Activated T-helper 1 cell treated with anti-CD3 and anti-CD28 coated beads, Interleukin-2, amount 50 U/mL, for 16 hours (primary cell): ENCODE results near the gene LMNTD1.

Source experiments
- DNase-seq, 2 donors: peaks; one replicate each; pipeline ENCODE4 v3.0.0-alpha.2; 2020; ENCODE audit warnings: low read depth in 1 of 2, low spot score in 1 of 2

The LMNTD1 gene

GRCh38 chr12:25552681-25553080 is 402 bp downstream of the LMNTD1 start:
- no peak for DNase-seq

DNA sequence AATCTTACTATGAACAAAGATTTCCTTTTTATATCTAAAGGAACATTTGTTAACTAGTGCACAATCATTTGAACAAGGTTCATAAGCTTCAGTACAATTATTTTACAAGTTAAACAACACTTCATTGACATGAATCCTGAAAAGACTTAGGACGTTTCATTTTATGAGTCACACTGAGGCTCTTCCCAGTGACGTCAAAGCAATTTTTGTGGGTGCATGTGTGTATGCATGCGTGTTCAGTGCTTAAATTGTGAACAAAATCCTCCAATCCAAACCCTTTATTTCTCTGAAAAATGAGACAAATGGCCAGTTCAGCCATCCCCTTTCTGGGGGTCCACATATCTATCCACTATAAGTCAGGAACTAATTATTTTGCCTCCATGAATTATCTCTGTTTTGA is 2.9 kb downstream of the LMNTD1 start:
- DNase-seq: no peak

DNA sequence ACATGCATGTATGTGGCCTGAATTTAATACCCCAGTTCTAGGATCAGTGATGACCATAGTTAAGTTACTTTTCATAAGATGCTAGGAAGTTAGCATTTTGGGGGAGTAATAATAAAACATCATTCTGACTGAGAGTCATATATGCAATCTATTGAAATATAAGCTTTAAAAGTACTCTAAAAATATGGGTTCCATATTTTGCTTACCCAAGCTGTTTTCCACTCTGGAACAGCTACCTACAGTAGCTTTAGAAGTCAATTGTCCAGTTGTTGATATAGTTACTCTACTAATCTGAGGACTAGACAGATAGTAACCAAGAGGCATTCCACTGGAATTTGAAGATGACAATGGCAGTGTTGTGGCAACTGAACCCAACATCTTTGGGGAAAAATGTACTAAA is 4.0 kb downstream of the LMNTD1 start:
- DNase-seq: no peak

GRCh38 chr12:25546318-25546717 is 6.8 kb downstream of the LMNTD1 start:
- no peak for DNase-seq

GRCh38 chr12:25533150-25533549 is 19.9 kb downstream of the LMNTD1 start:
- no peak for DNase-seq

DNA sequence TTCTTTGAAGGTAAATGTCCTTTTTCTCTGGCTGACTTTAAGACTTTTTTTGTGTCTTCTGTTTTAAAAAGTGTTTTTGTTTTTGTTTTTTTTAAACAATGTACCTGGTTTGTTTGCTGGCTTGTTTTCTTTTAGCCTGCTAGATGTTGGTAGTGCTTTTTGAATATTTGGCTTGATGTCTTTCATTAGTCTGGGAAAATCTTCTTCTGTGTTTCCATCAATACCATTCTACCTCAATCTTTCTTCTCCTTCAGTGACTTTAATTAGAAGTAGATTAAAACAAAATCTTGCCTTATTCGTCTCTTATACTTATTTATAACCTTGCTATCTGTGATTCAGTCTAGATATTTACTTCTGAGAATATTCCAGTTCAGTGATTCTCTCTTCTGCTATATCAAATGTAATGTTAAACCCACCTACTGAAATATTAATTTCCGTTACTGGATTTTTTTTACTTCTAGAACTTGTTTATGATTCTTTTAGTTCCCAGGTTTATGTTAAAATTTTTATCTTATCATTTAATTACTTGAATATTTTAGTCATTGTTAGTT is 21.5 kb downstream of the LMNTD1 start:
- DNase-seq: no peak

- no peak for DNase-seq
These were observed 23.3 kb downstream of the LMNTD1 start for GRCh38 chr12:25529738-25530137.

DNA sequence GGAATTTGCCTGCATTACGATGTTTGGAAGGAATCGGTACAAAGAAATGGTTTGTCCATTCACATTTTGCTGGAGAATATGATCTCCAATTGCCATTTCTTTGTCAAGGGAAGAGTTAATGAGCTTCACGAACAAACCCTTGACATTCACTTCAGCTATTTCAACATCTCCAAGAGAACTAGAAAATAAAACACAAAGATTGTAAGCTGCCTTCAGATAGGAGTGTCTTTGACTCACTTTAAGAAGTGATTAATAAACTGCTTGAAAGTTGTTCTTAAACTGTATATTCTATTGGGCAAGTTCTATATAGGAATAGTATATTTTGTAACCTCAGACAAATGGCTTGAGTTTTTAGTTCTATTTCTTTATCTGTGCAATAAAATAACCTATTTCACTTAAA is 26.3 kb downstream of the LMNTD1 start:
- no peak for DNase-seq

DNA sequence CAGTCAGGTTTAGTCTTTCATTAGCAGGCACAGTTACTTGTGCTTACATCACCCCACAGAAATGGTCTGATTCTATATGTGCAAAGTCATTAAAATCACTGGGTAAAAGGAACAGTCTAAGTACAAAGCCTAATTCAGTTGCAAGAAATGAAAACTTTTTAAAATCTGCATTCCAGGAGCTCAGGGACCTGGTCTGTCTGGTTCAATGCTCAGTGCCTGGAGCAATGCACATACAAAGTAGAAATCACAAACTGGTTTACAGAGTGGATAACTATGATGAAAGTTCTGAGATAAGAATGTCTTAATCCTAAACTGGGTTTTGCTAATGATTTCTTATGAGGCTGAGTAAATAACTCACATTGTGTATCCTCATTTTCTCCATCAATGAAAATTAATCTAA is 28.7 kb downstream of the LMNTD1 start:
- DNase-seq: no peak

DNA sequence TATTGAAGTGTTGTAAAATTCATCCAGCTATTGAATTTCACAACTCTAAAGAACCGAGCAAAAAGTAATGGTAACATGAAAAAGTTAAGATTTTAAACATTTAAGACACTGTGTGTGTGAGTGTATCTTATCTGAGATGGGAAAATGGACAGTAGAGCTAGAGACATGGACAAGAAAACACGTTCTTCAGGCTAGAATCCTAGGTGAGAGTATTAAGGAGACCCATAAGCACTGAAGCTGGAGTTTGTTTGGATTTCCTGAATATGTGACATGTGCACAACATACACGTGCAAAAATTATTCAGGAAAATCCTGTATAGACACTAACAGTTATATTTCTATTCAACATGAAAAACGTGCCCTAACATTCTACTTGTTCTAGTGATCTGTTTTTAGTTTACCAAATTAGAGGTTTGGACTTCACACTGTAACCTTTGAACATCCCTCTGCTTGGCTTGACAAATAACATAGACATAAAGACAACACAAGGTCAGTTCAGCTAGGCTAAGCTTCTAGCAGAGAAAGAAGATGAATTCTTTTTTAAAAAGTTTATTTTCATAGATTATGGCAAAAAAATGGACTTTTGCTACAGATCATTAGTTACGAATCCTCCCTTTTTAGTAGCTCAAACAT is 31.3 kb downstream of the LMNTD1 start:
- no peak for DNase-seq

DNA sequence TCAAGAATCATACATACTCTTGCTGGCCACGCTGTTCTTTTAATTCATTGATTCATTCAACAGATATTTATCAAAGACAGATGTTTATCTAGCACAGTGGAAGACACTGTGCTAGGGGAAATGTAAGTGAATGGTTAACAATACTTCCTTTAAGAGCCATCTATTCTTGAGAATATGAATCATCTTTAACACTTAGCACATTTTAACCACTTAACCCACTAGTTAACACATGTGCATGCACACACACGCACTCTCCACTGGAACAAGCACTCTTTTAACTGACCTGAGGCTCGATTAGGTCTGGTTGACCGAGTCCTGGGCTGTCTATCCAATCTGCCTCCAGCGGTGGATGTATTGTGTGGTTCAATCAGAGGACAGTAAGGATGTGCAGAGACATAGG is 34.6 kb downstream of the LMNTD1 start:
- no peak for DNase-seq

GRCh38 chr12:25504744-25505143 is 48.3 kb downstream of the LMNTD1 start:
- DNase-seq: no peak

DNA sequence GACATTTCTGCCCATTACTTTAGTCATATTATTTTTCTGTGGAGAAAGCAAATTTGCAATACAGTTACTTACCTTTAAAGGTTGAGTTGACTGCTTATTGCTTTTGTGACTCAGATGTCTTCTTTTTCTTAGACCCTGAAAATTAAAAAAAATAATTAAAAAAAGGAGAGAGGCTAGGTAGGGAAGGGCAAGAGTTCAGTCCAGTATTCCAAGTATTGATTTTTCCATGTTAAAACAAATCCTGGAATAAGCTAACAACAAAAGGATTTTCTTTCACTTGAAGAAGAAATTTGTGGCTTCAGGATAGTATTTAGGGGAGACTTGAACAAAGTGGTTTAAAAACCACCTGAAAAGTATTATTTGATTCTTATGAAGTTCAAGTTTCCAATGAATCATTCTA is 49.4 kb downstream of the LMNTD1 start:
- DNase-seq: no peak

GRCh38 chr12:25502596-25502995 is 50.5 kb downstream of the LMNTD1 start:
- no peak for DNase-seq

- no peak for DNase-seq
These were observed 51.0 kb downstream of the LMNTD1 start for GRCh38 chr12:25502118-25502517.

DNA sequence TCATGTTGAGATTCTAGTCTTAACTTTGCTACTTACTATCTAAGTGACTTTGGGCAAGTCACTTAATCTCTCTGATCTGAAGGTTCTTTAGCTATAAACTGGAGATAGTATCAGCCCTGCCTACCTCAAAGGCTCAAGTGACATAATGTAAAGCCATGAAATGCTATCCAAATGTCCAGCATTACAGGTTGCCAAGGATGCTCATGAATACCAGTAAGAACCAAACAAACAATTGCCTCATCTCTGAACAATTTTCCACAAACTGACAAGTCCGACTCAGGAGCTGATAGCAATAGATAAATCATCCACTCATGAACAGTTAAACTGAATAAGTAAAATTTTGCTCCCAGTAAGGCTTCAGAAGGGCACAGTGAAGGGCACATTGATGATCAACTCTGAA is 51.5 kb downstream of the LMNTD1 start:
- no peak for DNase-seq

- DNase-seq: no peak
These were observed 52.4 kb downstream of the LMNTD1 start for GRCh38 chr12:25500651-25501050.

DNA sequence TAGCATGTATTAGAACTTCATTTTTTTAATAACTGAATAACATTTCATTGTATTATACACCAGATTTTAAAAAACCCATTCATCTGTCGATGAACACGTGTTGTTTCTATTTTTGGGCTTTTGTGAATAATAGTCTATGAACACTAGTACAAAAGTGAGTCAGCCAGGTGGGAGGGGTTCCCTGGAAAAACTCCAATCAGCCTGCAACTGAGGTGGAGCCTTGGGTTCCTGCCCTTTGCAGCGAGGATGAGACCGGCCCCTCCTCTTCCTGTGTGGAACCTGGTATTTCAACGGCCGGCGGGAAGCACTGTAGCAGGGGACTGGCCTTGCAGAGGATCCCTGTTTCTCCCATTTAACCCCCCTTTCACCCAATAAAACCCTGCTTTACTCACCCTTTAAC is 56.1 kb downstream of the LMNTD1 start:
- no peak for DNase-seq

DNA sequence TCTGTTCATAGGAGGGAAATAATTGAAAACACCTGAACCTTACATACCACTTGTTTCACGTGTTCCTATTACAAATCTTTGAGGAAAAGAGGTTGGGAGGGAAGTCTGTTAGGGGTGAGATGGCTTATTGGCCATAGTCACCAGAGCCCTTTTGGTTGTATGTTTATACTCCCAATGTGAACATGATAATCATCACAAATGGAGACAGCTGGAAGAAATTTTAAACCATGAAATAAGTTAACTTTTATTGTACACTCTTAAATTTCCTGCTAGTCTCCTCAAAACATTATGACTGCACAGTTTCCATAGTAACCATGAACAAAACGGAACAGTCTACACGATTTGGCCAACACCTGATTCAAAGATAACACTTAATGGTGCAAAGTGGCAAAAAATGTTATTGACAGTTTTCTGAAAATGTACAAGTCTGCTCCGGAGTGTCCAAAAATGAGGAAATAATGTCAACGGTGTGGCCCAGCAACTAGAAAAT is 56.9 kb downstream of the LMNTD1 start:
- DNase-seq: no peak

- no peak for DNase-seq
These were observed 57.6 kb downstream of the LMNTD1 start for GRCh38 chr12:25495331-25496097.

DNA sequence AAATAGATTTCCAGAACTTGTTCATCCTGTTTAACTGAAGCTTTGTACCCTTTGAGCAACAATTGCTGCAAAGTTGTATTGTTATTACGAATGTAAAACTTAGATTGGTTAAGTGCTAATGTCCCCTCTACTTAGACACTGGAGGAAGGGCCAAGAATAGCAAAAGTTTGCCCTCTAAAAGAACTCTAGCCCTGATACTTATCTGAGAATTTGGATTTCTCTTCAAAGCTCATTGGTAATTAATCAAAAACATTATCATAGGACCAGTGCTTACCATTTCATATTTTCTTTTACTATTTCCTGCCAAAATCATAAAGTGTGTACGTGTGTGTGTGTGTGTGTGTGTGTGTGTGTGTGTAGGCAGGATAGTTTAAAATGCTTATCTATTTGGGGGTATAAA is 58.2 kb downstream of the LMNTD1 start:
- DNase-seq: no peak

- DNase-seq: no peak
These were observed 59.4 kb downstream of the LMNTD1 start for GRCh38 chr12:25493682-25494081.
